GM12864 (cell line): ENCODE measurements around the gene MED27.

Experiments
- DNase-seq: peaks from one replicate; pipeline ENCODE4 v3.0.0-alpha.2; 2011; ENCODE audit warnings: low read depth
- H3K4me3 ChIP-seq: 2 replicates; pipeline ENCODE4 v1.5.1; 2011; ENCODE audit warnings: mild to moderate bottlenecking, low read depth, low read length, control low read depth
- CTCF ChIP-seq: IDR thresholded peaks from 2 replicates; pipeline ENCODE4 v1.5.1; 2011; ENCODE audit warnings: low read depth, mild to moderate bottlenecking, moderate library complexity, low read length, control low read depth, inconsistent platforms; ENCODE audit errors: missing control alignments

The MED27 gene

GRCh38 chr9:131836607-131837315, 242.9 kb downstream of the MED27 start:
- no peak for TF ChIP-seq CTCF
- no peak overlapping the region for H3K4me3 ChIP-seq
- DNase-seq = no peak

DNA sequence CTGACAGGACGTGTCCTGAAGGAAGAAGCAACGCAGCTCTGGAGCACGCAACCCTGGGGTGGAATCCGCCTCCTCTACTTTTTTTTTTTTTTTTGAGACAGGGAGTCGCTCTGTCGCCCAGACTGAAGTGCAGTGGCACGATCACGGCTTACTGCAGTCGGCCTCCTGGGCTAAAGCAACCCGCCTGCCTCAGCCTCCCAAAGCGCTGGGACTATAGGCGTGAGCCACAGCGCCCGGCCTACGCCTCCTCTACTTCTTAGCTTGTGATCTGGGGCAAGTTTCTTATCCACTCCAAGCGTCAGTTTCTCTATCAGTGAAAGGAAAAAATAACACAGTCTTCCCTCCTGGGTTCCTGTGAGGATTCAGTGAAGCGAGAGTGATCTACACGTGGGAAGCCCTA, 243.6 kb downstream of the MED27 start:
- H3K4me3 ChIP-seq = no peak overlapping the region
- TF ChIP-seq CTCF = no peak
- no peak for DNase-seq

DNA sequence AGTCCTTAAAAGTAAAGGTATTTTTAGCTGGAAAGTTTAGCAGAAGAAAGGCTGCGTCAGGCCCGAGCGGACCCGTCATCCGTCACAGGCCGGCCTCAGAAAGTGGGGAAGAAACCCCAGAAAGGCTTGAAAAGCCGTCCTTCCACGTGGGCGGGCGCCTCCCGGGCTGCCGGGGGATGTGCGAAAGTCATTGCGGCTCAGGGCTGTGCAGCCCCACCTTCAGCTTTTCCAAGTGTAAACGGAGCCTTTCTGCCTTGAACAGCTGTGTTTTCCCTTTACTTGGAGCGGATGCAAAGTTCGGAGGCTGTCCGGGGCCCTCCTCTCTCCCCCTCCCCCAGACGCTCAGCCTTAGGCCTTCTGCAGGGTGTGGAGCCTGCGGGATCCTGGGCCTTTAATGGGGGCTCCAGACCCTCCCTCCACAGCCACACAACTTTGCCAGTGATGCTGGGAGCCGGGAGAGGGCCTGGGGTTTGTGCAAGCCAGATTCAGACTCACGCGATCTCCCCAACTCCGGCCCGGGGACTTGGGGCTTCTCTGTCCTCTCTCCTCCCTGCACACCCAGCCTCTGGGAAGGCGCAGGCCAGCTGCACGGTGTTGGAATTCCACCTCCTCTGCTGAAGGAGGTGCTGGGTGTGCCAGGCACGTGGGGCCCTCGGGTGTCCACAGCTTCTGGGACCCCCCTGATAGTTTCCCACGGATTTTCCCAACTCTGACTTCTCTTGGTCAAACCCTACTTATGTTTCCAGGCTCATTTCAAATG, 244.3 kb downstream of the MED27 start:
- H3K4me3 ChIP-seq = no peak overlapping the region
- TF ChIP-seq CTCF = no peak
- no peak for DNase-seq

- TF ChIP-seq CTCF = no peak
- H3K4me3 ChIP-seq = no peak overlapping the region
- no peak for DNase-seq
These were observed 244.9 kb downstream of the MED27 start for GRCh38 chr9:131834721-131835120.

GRCh38 chr9:131833906-131834305, 245.8 kb downstream of the MED27 start:
- no peak for DNase-seq
- no peak for TF ChIP-seq CTCF
- no peak overlapping the region for H3K4me3 ChIP-seq

DNA sequence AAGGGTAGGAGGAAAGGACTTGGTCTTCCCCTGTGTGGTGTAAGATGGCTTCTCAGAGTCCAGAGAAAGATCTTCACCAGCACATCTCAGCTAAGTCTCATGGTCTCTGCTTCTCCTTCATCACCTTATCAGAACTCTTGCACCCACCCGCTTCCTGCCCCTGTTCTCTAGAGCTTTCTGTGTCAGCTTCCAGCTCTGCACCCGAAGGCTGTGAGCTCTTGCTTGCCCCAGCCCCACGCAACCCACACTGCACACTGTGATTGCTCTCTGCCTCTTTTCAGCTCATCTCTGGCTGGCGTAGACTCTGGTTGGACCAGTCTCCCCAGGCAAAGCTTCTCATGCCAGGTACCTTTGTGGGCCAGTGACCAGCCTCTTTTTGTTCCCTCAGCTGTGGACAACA, 246.6 kb downstream of the MED27 start:
- no peak for DNase-seq
- no peak for TF ChIP-seq CTCF
- H3K4me3 ChIP-seq = no peak overlapping the region
